Panc1 (cell line): Measurements from ENCODE around the gene NOXO1. TPM values are rescaled to one million over a fixed set of nuclear protein-coding genes. Genes with fewer than 3 reads are reported as not detected.

Experiments used
- ATAC-seq: fragments of 200-7000 bp; cut with Tn5 transposase; 2 replicates; pipeline ENCODE4 v1.9.1; 2020; ENCODE audit warnings: mild to moderate bottlenecking, moderate library complexity
- BruUV-seq: library from RNA; stranded (reverse); fragments of 400-500 nt; replicated peaks from 2 replicates; lab custom pipeline; 2021; lab: Mats Ljungman, UMichigan
- CTCF ChIA-PET: fragments of 300-600 bp; sonication (Branson Sonifier 250); formaldehyde crosslinking; loops from one replicate; lab custom pipeline; 2022; ENCODE audit warnings: antibody characterized with exemption; lab: Charles Lee
- POLR2A ChIA-PET: fragments of 300-600 bp; sonication (Branson Sonifier 250); formaldehyde crosslinking; loops from one replicate; lab custom pipeline; 2022; ENCODE audit warnings: antibody characterized with exemption; lab: Charles Lee
- DNase-seq: peaks from one replicate; pipeline ENCODE4 v3.0.0-alpha.2; 2010; ENCODE audit warnings: low read depth, low spot score
- H3K27ac ChIP-seq: 2 replicates; pipeline ENCODE4 v1.5.1; 2011; ENCODE audit warnings: mild to moderate bottlenecking, low read length, inconsistent platforms
- H3K27me3 ChIP-seq: fragments of 200-500 bp; sonication (Bioruptor generic); 2 replicates; pipeline ENCODE4 v1.6.0; 2014; ENCODE audit warnings: low read length, inconsistent platforms; ENCODE audit not compliant: control insufficient read depth, insufficient read depth
- H3K36me3 ChIP-seq: fragments of 200-500 bp; sonication (Bioruptor generic); 2 replicates; pipeline ENCODE4 v1.5.1; 2014; ENCODE audit warnings: inconsistent platforms, mild to moderate bottlenecking, low read length, moderate library complexity; ENCODE audit not compliant: control insufficient read depth, insufficient read depth
- H3K4me1 ChIP-seq: 2 replicates; pipeline ENCODE4 v1.5.1; 2011; ENCODE audit warnings: inconsistent platforms, mild to moderate bottlenecking, low read length, moderate library complexity; ENCODE audit not compliant: control insufficient read depth, insufficient read depth
- H3K4me3 ChIP-seq, 2 experiments: 2 replicates each; pipeline ENCODE4 v1.5.1; 2011 to 2012; ENCODE audit warnings: low read depth in 2 of 2, low read length in 2 of 2, mild to moderate bottlenecking in 2 of 2, inconsistent platforms in 1 of 2, moderate library complexity in 1 of 2
- H3K9me3 ChIP-seq: fragments of 200-500 bp; sonication (Bioruptor generic); 2 replicates; pipeline ENCODE4 v1.5.1; 2014; ENCODE audit warnings: low read depth, mild to moderate bottlenecking, inconsistent platforms, low read length, moderate library complexity; ENCODE audit not compliant: control insufficient read depth, insufficient read depth
- CTCF ChIP-seq: fragments of 450-650 bp; IDR thresholded peaks from 2 replicates; pipeline ENCODE4 v1.5.1; 2017; ENCODE audit warnings: mild to moderate bottlenecking
- POLR2AphosphoS5 ChIP-seq: IDR thresholded peaks from 2 replicates; pipeline ENCODE4 v1.6.1; 2012; ENCODE audit warnings: mild to moderate bottlenecking, low read depth, low read length, moderate library complexity
- REST ChIP-seq, 2 experiments: IDR thresholded peaks; 2 replicates each; pipeline ENCODE4 v1.6.1; 2011 to 2012; ENCODE audit warnings: low read depth in 2 of 2, control low read depth in 1 of 2, low read length in 1 of 2, mild to moderate bottlenecking in 1 of 2, moderate library complexity in 1 of 2; ENCODE audit not compliant: insufficient read depth in 1 of 2
- SIN3A ChIP-seq: IDR thresholded peaks from 2 replicates; pipeline ENCODE4 v1.6.1; 2012; ENCODE audit warnings: low read depth, mild to moderate bottlenecking, low read length, moderate library complexity, borderline replicate concordance; ENCODE audit not compliant: insufficient read depth
- TCF7L2 ChIP-seq: IDR thresholded peaks from 2 replicates; pipeline ENCODE4 v1.6.1; 2011; ENCODE audit warnings: mild to moderate bottlenecking, low read depth, low read length, inconsistent platforms
- in situ Hi-C: cut with HindIII; loops from 2 replicates; pipeline ENCODE4 v1.10.0; 2016; ENCODE audit warnings: low sequenced_read_pairs, low pct_unique_long_range_greater_than_20kb
- intact Hi-C: fragments of 100-400 bp; cut with micrococcal nuclease; formaldehyde crosslinking; loops from one replicate; pipeline ENCODE4 v1.10.0; 2022; ENCODE audit not compliant: unreplicated experiment
- total RNA-seq: library from RNA; stranded (reverse); gene quantifications from one replicate; pipeline ENCODE4 v1.2.1, GENCODE V29; 2021; ENCODE audit not compliant: unreplicated experiment

NOXO1 gene
- total RNA-seq, 1 experiment from 2014 or later = 4.0 TPM

- TF ChIP-seq REST (IDR thresholded peaks at IDR 0.05; ENCODE audit: insufficient read depth in 1 of 2, low read depth in 2 of 2, low read length in 1 of 2) (no peak), CTCF (no peak), POLR2AphosphoS5 (no peak), SIN3A (no peak), TCF7L2 (no peak)
- intact Hi-C loops (no loop called here), in situ Hi-C loops (no loop called here)
- peaks cover 45% of the 10 kb centered on the region for H3K4me1 ChIP-seq
- no peaks in the 10 kb centered on the region for H3K27me3 ChIP-seq
- ChIA-PET CTCF (no interaction called here), POLR2A (no interaction called here)
- BruUV-seq = no TSS peak
- peaks cover 9% of the 10 kb centered on the region; the same call in 1 of the 2 replicates for H3K36me3 ChIP-seq
- H3K4me3 ChIP-seq = no peak overlapping the region
- no peak for ATAC-seq
- H3K27ac ChIP-seq = no peak overlapping the region
- H3K9me3 ChIP-seq = no peaks in the 10 kb centered on the region
- DNase-seq = no peak
Observed at GRCh38 chr16:1980770-1981087, 540 bp downstream of the NOXO1 start.

- intact Hi-C loops = no loop called here
- H3K4me1 ChIP-seq = peaks cover 39% of the 10 kb centered on the region
- in situ Hi-C loops = no loop called here
- TF ChIP-seq CTCF (no peak), TCF7L2 (no peak), POLR2AphosphoS5 (no peak), REST (IDR thresholded peaks at IDR 0.05; ENCODE audit: insufficient read depth in 1 of 2, low read depth in 2 of 2, low read length in 1 of 2) (no peak), SIN3A (no peak)
- DNase-seq = no peak
- no peak overlapping the region for H3K27ac ChIP-seq
- CTCF ChIA-PET = no interaction called here
- POLR2A ChIA-PET = no interaction called here
- H3K9me3 ChIP-seq = no peaks in the 10 kb centered on the region
- no peak for ATAC-seq
- peaks cover 7% of the 10 kb centered on the region; the same call in 1 of the 2 replicates for H3K36me3 ChIP-seq
- no TSS peak for BruUV-seq
- peak overlapping the region in 1 of 2 experiments; percentile 11; a peak in 1 of 4 replicates for H3K4me3 ChIP-seq
- no peaks in the 10 kb centered on the region for H3K27me3 ChIP-seq
Observed at GRCh38 chr16:1980030-1980769, 1.1 kb downstream of the NOXO1 start.
